ENCODE results near the gene KDR.

GRCh38 chr4:55133951-55134350, 8.6 kb upstream of the KDR start:
- TF ChIP-seq MAX (IDR thresholded peaks at IDR 0.05; ENCODE audit: low read depth) (no peak), TAF1 (IDR thresholded peaks at IDR 0.05; ENCODE audit: borderline replicate concordance, low read depth, low read length) (no peak), USF1 (IDR thresholded peaks at IDR 0.05; ENCODE audit: borderline replicate concordance, low read depth) (no peak), CTCF (IDR thresholded peaks at IDR 0.05) (no peak), RAD21 (IDR thresholded peaks at IDR 0.05; ENCODE audit: low read length) (no peak), REST (IDR thresholded peaks at IDR 0.05; ENCODE audit: low read depth, low read length) (no peak), EP300 (IDR thresholded peaks at IDR 0.05; ENCODE audit: borderline replicate concordance in 1 of 2, low read depth in 1 of 2, low read length in 1 of 2) (no peak), SIN3A (IDR thresholded peaks at IDR 0.05; ENCODE audit: borderline replicate concordance, low read depth, low read length) (no peak), POLR2AphosphoS5 (IDR thresholded peaks at IDR 0.05; ENCODE audit: low read depth, low read length) (no peak), ELF1 (IDR thresholded peaks at IDR 0.05) (no peak), TEAD4 (IDR thresholded peaks at IDR 0.05; ENCODE audit: borderline replicate concordance, insufficient read depth) (no peak), GABPA (IDR thresholded peaks at IDR 0.05; ENCODE audit: low read depth) (no peak), TCF12 (IDR thresholded peaks at IDR 0.05) (no peak), EZH2phosphoT487 (IDR thresholded peaks at IDR 0.05; ENCODE audit: borderline replicate concordance, low read depth) (no peak)

Measured in SK-N-SH (cell line).